Measurements from ENCODE around the gene NCBP3.
"Not testable (repeated sequence)": the region's sequence is repeated elsewhere in the genome, so short reads cannot be mapped to it uniquely, and the experiment has no call there.

NCBP3 gene

GRCh38 chr17:3846437-3847164 lies 555 bp upstream of the NCBP3 start:
- no peak for DNase-seq

DNA sequence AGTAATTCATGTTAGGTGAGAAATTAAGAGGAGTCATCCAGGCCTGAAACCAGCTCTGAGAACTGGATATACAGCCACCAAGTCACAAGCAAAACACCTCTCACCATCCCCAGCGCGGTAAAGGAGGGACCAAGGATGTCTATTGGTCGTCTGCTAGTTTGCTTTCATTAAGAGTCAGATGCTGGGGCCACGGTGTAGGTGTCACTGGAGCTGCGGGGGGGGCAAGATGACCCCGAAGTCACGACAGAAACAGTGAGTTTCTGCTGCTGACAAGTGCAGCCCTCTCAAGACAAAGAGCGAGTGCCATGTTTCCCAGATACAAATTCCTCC lies 790 bp downstream of the NCBP3 start:
- DNase-seq, result no peak

DNA sequence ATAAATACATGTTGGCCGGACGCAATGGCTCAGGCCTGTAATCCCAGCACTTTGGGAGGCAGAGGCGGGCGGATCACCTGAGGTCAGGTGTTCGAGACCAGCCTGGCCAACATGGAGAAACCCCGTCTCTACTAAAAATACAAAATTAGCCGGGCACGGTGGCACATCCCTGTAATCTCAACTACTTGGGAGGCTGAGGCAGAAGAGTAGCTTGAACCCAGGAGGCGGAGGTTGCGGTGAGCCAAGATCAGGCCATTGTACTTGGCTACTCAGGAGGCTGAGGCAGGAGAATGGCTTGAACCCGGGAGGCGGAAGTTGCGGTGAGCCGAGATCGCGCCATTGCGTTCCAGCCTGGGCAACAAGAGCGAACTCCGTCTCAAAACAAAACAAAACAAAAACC lies 1.5 kb downstream of the NCBP3 start:
- not testable (repeated sequence) for DNase-seq

DNA sequence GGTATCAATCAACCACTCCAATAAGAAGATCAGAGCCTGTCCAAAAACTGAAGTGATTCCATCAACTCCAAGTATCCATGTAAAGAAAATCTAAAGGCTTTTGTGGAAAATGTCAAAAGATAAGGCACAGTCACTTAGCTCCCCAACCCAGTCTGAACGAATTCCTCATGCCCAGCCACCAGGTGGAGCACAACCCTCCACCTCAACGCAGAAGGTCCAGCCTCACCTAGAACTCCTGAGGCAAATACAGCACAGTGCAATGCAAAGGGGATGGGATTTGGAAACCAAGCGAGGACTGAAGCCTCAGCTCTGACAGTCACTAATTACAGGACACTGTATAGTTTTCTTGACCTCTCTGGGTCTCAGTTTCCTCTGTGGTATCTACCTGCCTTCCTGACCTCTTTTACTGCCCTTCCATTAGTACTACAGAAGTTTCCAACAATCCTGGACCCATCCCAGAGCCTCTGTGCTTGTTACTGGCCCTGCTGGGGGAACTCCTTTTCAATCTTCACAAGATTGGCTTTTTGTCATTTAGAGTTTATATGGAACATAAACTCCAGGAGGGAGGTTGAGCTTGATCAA lies 2.0 kb downstream of the NCBP3 start:
- DNase-seq, result peak; percentile 27 to 42

DNA sequence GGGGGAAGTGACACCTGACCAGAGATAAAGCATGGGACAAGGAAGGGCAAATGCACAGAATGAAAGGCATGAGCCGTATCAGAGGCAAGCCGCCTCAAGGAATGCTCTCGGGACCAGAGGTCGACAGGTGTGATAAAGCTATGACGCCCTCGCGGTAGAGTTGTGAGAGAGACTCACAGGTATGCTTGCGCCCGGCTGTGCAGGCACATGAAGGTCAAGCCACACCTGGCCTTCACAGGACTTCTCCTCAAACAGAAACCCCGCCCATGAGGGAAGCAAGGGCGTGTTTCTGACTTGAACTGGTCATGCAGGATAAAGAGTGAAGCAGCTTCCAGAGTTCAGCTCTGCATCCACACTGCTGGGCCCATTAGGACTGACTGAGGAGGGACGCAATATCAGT lies 7.8 kb downstream of the NCBP3 start:
- DNase-seq, result no peak

DNA sequence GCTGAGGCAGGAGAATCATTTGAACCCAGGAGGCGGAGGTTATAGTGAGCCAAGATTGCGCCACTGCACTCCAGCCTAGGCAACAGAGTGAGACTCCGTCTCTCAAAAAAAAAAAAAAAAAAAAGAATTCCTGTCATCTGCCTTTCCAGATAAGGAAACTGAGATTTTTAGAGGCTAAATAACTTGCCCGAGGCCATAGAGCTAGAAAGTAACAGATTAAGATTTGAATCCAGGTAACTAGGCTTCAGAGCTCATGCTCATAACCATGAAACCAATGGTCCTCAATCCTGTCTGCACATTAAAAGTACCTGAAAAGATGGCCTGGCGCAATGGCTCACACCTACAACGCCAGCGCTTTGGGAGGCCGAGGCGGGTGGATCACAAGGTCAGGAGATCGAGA lies 9.5 kb downstream of the NCBP3 start:
- DNase-seq, result no peak

GRCh38 chr17:3835410-3836229 lies 10.4 kb downstream of the NCBP3 start:
- DNase-seq, result no peak

DNA sequence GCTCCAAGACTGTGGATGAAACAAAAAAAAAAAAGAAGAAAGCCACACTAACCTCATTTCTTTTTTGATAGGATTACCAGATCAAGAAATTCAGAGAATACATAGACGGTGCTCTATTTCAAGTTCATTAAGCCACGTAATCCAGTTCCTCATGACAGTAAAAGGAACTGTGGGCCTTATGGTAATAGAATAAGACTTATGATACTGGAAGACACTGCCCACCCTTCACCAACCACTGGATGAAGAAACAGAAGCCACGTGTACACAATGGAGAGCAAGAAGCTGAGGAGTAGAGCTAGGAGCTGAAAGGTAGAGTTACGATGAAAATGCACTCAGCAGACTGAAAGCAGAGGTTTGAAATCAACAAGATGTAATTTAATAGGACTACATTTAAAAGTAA lies 11.2 kb downstream of the NCBP3 start:
- DNase-seq, result no peak

- DNase-seq, result no peak
These were observed 17.2 kb downstream of the NCBP3 start for GRCh38 chr17:3828852-3829232.

GRCh38 chr17:3828151-3828851 lies 17.7 kb downstream of the NCBP3 start:
- no peak for DNase-seq

- DNase-seq, result peak; percentile 24 to 40
These were observed 18.8 kb downstream of the NCBP3 start for GRCh38 chr17:3827124-3827773.

DNA sequence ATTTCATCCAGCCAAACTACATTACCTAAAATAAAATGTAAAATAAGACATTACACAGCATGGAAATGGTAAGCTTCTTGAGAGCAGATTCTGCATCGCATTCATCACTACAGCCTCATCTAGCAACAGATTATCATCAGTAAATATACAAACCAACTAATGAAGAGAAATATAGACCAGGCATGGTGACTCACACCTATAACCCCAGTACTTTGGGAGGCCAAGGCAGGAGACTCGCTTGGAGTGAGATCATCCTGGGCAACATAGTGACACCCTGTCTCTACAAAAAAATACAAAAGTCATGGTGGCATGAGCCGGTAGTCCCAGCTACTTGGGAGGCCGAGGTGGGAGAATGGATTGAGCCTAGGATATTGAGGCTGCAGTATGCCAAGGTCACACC lies 19.9 kb downstream of the NCBP3 start:
- no peak for DNase-seq

GRCh38 chr17:3821101-3821500 lies 24.9 kb downstream of the NCBP3 start:
- DNase-seq, result no peak

DNA sequence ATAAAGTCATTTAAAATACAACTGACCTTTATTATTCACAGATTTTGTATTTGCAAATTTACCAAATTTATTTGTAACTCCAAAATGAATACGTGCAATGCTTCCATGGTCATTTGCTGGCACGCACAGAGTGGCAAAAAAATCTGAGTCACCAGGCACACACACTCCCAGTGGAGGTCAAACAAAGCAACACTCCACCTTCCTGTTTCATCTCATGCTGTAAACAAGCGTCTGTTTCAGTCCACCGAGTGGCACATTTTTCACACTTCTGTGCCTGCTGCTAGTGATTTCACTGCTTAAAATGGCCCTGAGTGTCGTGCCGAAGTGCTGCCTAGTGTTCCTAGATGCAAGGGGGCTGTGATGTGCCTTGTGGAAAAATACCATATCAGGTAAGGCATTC lies 27.3 kb downstream of the NCBP3 start:
- DNase-seq, result no peak

- no peak for DNase-seq
These were observed 28.0 kb downstream of the NCBP3 start for GRCh38 chr17:3817851-3818605.

DNA sequence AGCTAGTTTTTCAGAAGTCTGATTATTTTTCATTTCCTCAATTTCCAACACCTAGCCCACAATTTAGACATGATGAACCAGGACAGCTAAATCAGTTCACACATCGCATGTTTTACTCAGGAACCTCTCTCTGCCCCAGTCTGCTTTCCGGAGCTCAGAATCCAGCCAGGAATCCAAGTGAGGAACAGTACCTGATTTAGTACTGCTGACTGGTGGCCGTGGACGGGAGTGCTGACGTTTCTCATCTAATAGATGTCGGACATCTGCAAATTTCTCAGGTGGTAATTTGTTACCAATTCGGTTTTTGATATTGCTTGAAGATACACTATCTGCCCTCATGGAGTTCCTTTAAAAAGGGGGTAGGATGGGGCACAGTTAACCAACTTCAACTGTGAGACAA lies 30.1 kb downstream of the NCBP3 start:
- DNase-seq, result no peak

GRCh38 chr17:3815122-3815521 lies 30.9 kb downstream of the NCBP3 start:
- no peak for DNase-seq

- no peak for DNase-seq
These were observed 31.7 kb downstream of the NCBP3 start for GRCh38 chr17:3814361-3814760.

- no peak for DNase-seq
These were observed 32.9 kb downstream of the NCBP3 start for GRCh38 chr17:3813171-3813570.

DNA sequence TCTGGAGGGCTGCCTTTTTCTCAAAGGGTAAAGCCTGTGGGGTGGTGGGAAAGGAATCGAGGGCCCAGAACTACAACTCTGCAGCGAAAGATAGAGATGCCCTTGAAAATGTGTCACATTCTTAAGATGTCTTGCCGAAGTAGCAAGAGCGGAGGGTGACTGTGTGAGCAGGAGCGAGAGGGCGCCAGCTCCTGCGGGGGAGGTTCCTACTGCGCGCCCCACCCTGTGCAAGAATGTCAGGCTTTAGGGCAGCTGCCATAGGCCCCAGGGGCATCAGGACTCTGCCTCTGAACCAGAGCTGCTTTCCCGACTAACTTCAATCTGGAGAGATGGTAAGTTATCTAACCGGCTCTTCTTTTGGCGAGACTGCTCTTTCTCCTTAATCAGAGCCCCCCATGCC lies 33.3 kb downstream of the NCBP3 start:
- DNase-seq, result no peak

DNA sequence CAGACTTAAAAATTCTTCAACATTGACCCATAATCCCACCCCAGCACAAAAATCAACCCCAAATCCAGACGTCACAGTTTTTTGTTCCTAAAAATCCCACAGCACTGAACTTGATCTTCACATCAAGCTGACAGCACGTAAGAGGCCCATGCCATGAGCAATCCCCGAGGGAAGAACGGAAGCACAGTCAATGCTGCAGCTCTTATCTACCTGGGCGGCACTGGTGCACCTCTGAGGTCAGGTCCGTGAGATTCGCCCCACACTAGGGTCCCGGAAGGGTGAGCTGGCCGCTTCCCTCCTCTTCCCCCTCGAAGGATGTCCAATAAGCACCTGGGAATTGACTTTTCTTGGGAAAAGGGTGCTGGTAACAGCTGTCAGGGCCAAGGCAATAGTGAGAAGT lies 33.8 kb downstream of the NCBP3 start:
- no peak for DNase-seq

- no peak for DNase-seq
These were observed 36.0 kb downstream of the NCBP3 start for GRCh38 chr17:3810019-3810418.
